NCI-H526 (cell line): ENCODE data around the gene COL4A3.

Experiments
- DNase-seq, 2 experiments: peaks; one replicate each; lab custom pipeline; 2025; lab: John Stamatoyannopoulos, UW

Gene COL4A3

GRCh38 chr2:227163998-227164762, at the start of gene COL4A3, which contains the start of gene COL4A4:
TSS of gene COL4A3 (plus strand) at chr2:227164624. CDS start at chr2:227164727, 103 bp downstream.
TSS of gene COL4A4 (minus strand) at chr2:227164205. CDS start at chr2:227147483, 16,722 bp downstream.
- peak in 1 of 2 experiments; percentile 22 for DNase-seq

GRCh38 chr2:227115761-227116160, 48.7 kb upstream of the COL4A3 start:
- DNase-seq, result no peak

- no peak for DNase-seq
These were observed 47.4 kb upstream of the COL4A3 start for GRCh38 chr2:227117027-227117426.

- DNase-seq, result no peak
These were observed 46.6 kb upstream of the COL4A3 start for GRCh38 chr2:227117852-227118251.

- DNase-seq, result no peak
These were observed 46.1 kb upstream of the COL4A3 start for GRCh38 chr2:227118353-227118752.

GRCh38 chr2:227123697-227124096, 40.7 kb upstream of the COL4A3 start:
- DNase-seq, result no peak

GRCh38 chr2:227124811-227125210, 39.6 kb upstream of the COL4A3 start:
- DNase-seq, result no peak

- peak; percentile 5 to 38 for DNase-seq
These were observed 38.9 kb upstream of the COL4A3 start for GRCh38 chr2:227125506-227125905.

GRCh38 chr2:227127201-227127600, 37.2 kb upstream of the COL4A3 start:
- DNase-seq, result no peak

- no peak for DNase-seq
These were observed 33.8 kb upstream of the COL4A3 start for GRCh38 chr2:227130636-227131035.

GRCh38 chr2:227132986-227133385, 31.4 kb upstream of the COL4A3 start:
- no peak for DNase-seq

GRCh38 chr2:227134591-227134990, 29.8 kb upstream of the COL4A3 start:
- DNase-seq, result no peak

GRCh38 chr2:227141301-227141700, 23.1 kb upstream of the COL4A3 start:
- DNase-seq, result no peak

- no peak for DNase-seq
These were observed 20.5 kb upstream of the COL4A3 start for GRCh38 chr2:227143895-227144294.

GRCh38 chr2:227146456-227146855, 18.0 kb upstream of the COL4A3 start:
- DNase-seq, result no peak

GRCh38 chr2:227147023-227147422, 17.4 kb upstream of the COL4A3 start:
- DNase-seq, result no peak

GRCh38 chr2:227148106-227148505, 16.3 kb upstream of the COL4A3 start:
- DNase-seq, result no peak

- peak; percentile 52 to 63 for DNase-seq
These were observed 14.0 kb upstream of the COL4A3 start for GRCh38 chr2:227150222-227150936.

GRCh38 chr2:227152093-227152766, 12.2 kb upstream of the COL4A3 start:
- no peak for DNase-seq

- no peak for DNase-seq
These were observed 11.1 kb upstream of the COL4A3 start for GRCh38 chr2:227153307-227153706.

- DNase-seq, result no peak
These were observed 10.5 kb upstream of the COL4A3 start for GRCh38 chr2:227153758-227154486.
